Measurements from ENCODE around the gene AIPL1. TPM values are rescaled to one million over a fixed set of nuclear protein-coding genes. Genes with fewer than 3 reads are reported as not detected.

Gene AIPL1
- total RNA-seq, 3 donors from 2014 or later: not detected

DNA sequence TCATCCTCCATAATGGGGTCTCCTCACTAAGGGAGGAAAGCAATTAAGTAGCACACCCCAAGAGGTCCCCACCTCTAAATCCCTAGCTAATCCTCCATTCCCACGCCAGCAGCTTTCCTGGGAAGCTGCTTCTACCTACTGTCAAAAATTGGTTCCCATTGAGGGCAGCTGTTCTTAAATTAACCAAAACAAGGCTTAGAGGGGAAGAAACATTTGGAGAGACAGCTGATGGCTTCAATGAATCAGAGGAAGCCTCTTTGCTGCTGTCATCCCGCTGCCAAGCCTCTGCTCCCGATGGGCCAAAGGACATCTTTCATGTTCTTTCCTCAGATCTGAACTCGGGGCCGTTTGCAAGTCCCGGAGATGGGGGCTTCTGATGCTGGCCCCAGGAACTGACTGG, 26.6 kb downstream of the AIPL1 start:
- Histone ChIP-seq H3K4me3 (no peak overlapping the region), H3K27me3 (peaks cover 0 to 14% of the 10 kb centered on the region in 2 donors), H3K27ac (no peak overlapping the region), H3K9me3 (no peaks in the 10 kb centered on the region), H3K4me1 (no peaks in the 10 kb centered on the region), H3K36me3 (no peaks in the 10 kb centered on the region)
- intact Hi-C loops (cut with DNase I; ENCODE audit: low total_unique reads): no loop called here
- TF ChIP-seq POLR2A (IDR thresholded peaks at IDR 0.05) (no peak), POLR2AphosphoS5 (IDR thresholded peaks at IDR 0.05) (no peak), CTCF (IDR thresholded peaks at IDR 0.05) (no peak)
- DNase-seq (ENCODE audit: low spot score in 2 of 2): no peak

- Histone ChIP-seq H3K4me3 (no peak overlapping the region), H3K9me3 (peaks cover 5 to 19% of the 10 kb centered on the region in 2 donors), H3K36me3 (no peaks in the 10 kb centered on the region), H3K27me3 (peaks cover 0 to 4% of the 10 kb centered on the region in 2 donors), H3K4me1 (no peaks in the 10 kb centered on the region), H3K27ac (no peak overlapping the region)
- no peak for DNase-seq (ENCODE audit: low spot score in 2 of 2)
- no peak for TF ChIP-seq CTCF (IDR thresholded peaks at IDR 0.05)
- TF ChIP-seq POLR2AphosphoS5 (IDR thresholded peaks at IDR 0.05): no peak
- intact Hi-C loops (cut with DNase I; ENCODE audit: low total_unique reads): no loop called here
These were observed 32.7 kb downstream of the AIPL1 start for GRCh38 chr17:6402258-6402657.

GRCh38 chr17:6398955-6399354, 36.0 kb downstream of the AIPL1 start:
- Histone ChIP-seq H3K4me1 (no peaks in the 10 kb centered on the region), H3K9me3 (peaks cover 5 to 19% of the 10 kb centered on the region in 2 donors), H3K27ac (no peak overlapping the region), H3K27me3 (peaks cover 0 to 27% of the 10 kb centered on the region in 2 donors), H3K4me3 (no peak overlapping the region), H3K36me3 (no peaks in the 10 kb centered on the region)
- TF ChIP-seq POLR2A (IDR thresholded peaks at IDR 0.05): no peak
- no peak for TF ChIP-seq CTCF (IDR thresholded peaks at IDR 0.05)
- no peak for TF ChIP-seq POLR2AphosphoS5 (IDR thresholded peaks at IDR 0.05)
- no peak for DNase-seq (ENCODE audit: low spot score in 2 of 2)
- intact Hi-C loops (cut with DNase I; ENCODE audit: low total_unique reads): no loop called here

- Histone ChIP-seq H3K4me3 (no peak overlapping the region), H3K27me3 (peaks cover 0 to 44% of the 10 kb centered on the region in 2 donors), H3K36me3 (no peaks in the 10 kb centered on the region), H3K27ac (no peak overlapping the region), H3K4me1 (no peaks in the 10 kb centered on the region), H3K9me3 (peaks cover 5 to 10% of the 10 kb centered on the region in 2 donors)
- intact Hi-C loops (cut with DNase I; ENCODE audit: low total_unique reads): no loop called here
- TF ChIP-seq POLR2AphosphoS5 (IDR thresholded peaks at IDR 0.05) (no peak), POLR2A (IDR thresholded peaks at IDR 0.05) (no peak), CTCF (IDR thresholded peaks at IDR 0.05) (no peak)
- no peak for DNase-seq (ENCODE audit: low spot score in 2 of 2)
These were observed 40.8 kb downstream of the AIPL1 start for GRCh38 chr17:6394055-6394606.

GRCh38 chr17:6393351-6393952, 41.5 kb downstream of the AIPL1 start:
- DNase-seq (ENCODE audit: low spot score in 2 of 2): no peak
- Histone ChIP-seq H3K36me3 (no peaks in the 10 kb centered on the region), H3K27me3 (peaks cover 0 to 44% of the 10 kb centered on the region in 2 donors), H3K9me3 (peaks cover 0 to 3% of the 10 kb centered on the region in 2 donors), H3K27ac (no peak overlapping the region), H3K4me3 (no peak overlapping the region), H3K4me1 (no peaks in the 10 kb centered on the region)
- intact Hi-C loops (cut with DNase I; ENCODE audit: low total_unique reads): no loop called here
- TF ChIP-seq CTCF (IDR thresholded peaks at IDR 0.05) (no peak), POLR2A (IDR thresholded peaks at IDR 0.05) (no peak), POLR2AphosphoS5 (IDR thresholded peaks at IDR 0.05) (no peak)
